ENCODE measurements around the gene LYPD6B. TPM values are rescaled to one million over a fixed set of nuclear protein-coding genes. Genes with fewer than 3 reads are reported as not detected.

The LYPD6B gene
- total and polyA plus RNA-seq, 2 donors (not counting 1 experiment from before 2014, with no cell fraction given) = 1.5 to 2.7 TPM

DNA sequence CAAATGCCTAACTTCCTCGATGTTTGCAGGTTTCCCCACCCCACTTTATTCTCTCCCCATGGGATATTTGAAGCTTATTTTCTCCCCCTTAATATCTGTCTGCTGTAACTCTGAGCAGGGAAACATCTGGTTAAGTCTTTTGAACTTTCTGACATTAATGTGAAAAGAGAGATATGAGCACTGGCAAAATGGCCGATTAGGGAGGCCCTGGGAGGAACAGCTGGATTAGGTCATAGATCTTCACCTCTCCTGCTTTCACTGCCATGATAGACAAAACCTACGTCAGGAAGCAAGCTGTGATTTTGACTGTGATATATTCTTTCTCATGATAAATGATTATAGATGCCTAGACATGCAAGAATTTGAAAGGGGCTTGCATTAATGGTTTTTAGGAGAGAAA, 43.6 kb downstream of the LYPD6B start:
- H3K27me3 ChIP-seq (replicated peaks in 1 of 4; ENCODE audit: control extremely low read depth in 1 of 4, control insufficient read depth in 3 of 4, insufficient read depth in 4 of 4, low read length in 3 of 4) = peaks cover 0 to 4% (median 0%) of the 10 kb centered on the region in 4 experiments
- intact Hi-C loops (cut with micrococcal nuclease) = no loop called here
- TF ChIP-seq, protein P1, sequence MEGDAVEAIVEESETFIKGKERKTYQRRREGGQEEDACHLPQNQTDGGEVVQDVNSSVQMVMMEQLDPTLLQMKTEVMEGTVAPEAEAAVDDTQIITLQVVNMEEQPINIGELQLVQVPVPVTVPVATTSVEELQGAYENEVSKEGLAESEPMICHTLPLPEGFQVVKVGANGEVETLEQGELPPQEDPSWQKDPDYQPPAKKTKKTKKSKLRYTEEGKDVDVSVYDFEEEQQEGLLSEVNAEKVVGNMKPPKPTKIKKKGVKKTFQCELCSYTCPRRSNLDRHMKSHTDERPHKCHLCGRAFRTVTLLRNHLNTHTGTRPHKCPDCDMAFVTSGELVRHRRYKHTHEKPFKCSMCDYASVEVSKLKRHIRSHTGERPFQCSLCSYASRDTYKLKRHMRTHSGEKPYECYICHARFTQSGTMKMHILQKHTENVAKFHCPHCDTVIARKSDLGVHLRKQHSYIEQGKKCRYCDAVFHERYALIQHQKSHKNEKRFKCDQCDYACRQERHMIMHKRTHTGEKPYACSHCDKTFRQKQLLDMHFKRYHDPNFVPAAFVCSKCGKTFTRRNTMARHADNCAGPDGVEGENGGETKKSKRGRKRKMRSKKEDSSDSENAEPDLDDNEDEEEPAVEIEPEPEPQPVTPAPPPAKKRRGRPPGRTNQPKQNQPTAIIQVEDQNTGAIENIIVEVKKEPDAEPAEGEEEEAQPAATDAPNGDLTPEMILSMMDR (IDR thresholded peaks at IDR 0.05) = no peak
- no peak for TF ChIP-seq EZH2 (IDR thresholded peaks at IDR 0.05; ENCODE audit: borderline replicate concordance, insufficient read depth, low read depth, low read length, poor library complexity, severe bottlenecking)
- Mint-ChIP-seq H3K27ac (no peak overlapping the region), H3K4me1 (peaks cover 16% of the 10 kb centered on the region), H3K4me3 (no peak overlapping the region), H3K27me3 (peaks cover 5% of the 10 kb centered on the region), H3K9me3 (ENCODE audit: insufficient read depth) (no peaks in the 10 kb centered on the region)
- no peak overlapping the region for H2AFZ ChIP-seq (ENCODE audit: insufficient read depth, low read depth, low read length, poor library complexity, severe bottlenecking)
- WGBS (ENCODE audit: insufficient coverage) = no CpG with 5 or more reads among the region's 3 CpGs
- no peaks in the 10 kb centered on the region for H4K20me1 ChIP-seq (ENCODE audit: control insufficient read depth, insufficient read depth, low read length, poor library complexity, severe bottlenecking)
- H3K9ac ChIP-seq (ENCODE audit: low read length) = no peak overlapping the region
- H3K4me1 ChIP-seq (ENCODE audit: control insufficient read depth in 2 of 2, insufficient read depth in 2 of 2, low read length in 2 of 2) = peaks cover 0 to 6% of the 10 kb centered on the region in 2 donors
- DNase-seq (no peak), ATAC-seq (ENCODE audit: low read depth) (no peak)
- H3K4me2 ChIP-seq (replicated peaks; ENCODE audit: low read depth, low read length, poor library complexity, severe bottlenecking) = no peak overlapping the region
- H3K4me3 ChIP-seq (ENCODE audit: control extremely low read depth in 1 of 5, extremely low read depth in 1 of 5, insufficient read depth in 1 of 5, low read depth in 2 of 5, low read length in 4 of 5) = no peak overlapping the region
- H3K27ac ChIP-seq (ENCODE audit: low read length in 2 of 2) = no peak overlapping the region
- no peaks in the 10 kb centered on the region for H3K9me3 ChIP-seq (ENCODE audit: control extremely low read depth in 1 of 3, control insufficient read depth in 2 of 3, insufficient read depth in 1 of 3, low read length in 2 of 3)
- CTCF ChIA-PET = no interaction called here
- H3K79me2 ChIP-seq (ENCODE audit: control insufficient read depth, insufficient read depth, low read length) = no peaks in the 10 kb centered on the region
- POLR2A ChIA-PET = no interaction called here
- H3K36me3 ChIP-seq (replicated peaks in 1 of 2; ENCODE audit: control extremely low read depth in 1 of 2, control insufficient read depth in 1 of 2, extremely low read depth in 1 of 2, insufficient read depth in 2 of 2, low read length in 1 of 2) = no peaks in the 10 kb centered on the region

DNA sequence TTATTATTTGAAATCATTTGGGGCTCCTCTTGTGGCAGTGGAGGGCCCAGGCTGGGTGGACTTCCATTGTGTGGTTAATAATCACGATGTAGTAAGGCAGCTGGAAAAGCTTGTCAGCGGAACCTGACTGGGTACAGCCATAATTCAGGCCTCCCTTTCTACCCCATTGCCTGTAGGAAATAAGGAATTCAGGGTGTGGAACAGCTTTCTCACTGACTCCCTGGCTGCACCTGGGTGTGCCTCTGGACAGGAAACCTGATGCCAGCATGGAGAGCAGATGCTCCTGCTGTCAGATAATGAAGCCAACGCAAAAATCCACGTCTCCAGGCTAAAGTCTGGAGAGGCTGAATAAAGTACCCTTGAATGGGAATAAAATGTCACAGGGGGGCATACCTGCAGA, 44.2 kb downstream of the LYPD6B start:
- no peaks in the 10 kb centered on the region for H4K20me1 ChIP-seq (ENCODE audit: control insufficient read depth, insufficient read depth, low read length, poor library complexity, severe bottlenecking)
- TF ChIP-seq, protein P1 (IDR thresholded peaks at IDR 0.05) = no peak
- TF ChIP-seq EZH2 (IDR thresholded peaks at IDR 0.05; ENCODE audit: borderline replicate concordance, insufficient read depth, low read depth, low read length, poor library complexity, severe bottlenecking) = no peak
- DNase-seq = no peak
- no peaks in the 10 kb centered on the region for H3K79me2 ChIP-seq (ENCODE audit: control insufficient read depth, insufficient read depth, low read length)
- intact Hi-C loops (cut with micrococcal nuclease) = no loop called here
- H3K4me2 ChIP-seq (replicated peaks; ENCODE audit: low read depth, low read length, poor library complexity, severe bottlenecking) = no peak overlapping the region
- ATAC-seq (ENCODE audit: low read depth) = no peak
- WGBS (ENCODE audit: insufficient coverage) = 79% methylated on average over 4 of the region's 4 CpGs
- Mint-ChIP-seq H3K4me3 (no peak overlapping the region), H3K27me3 (peaks cover 8% of the 10 kb centered on the region), H3K4me1 (peaks cover 16% of the 10 kb centered on the region), H3K9me3 (ENCODE audit: insufficient read depth) (no peaks in the 10 kb centered on the region), H3K27ac (no peak overlapping the region)
- no peaks in the 10 kb centered on the region for H3K36me3 ChIP-seq (replicated peaks in 1 of 2; ENCODE audit: control extremely low read depth in 1 of 2, control insufficient read depth in 1 of 2, extremely low read depth in 1 of 2, insufficient read depth in 2 of 2, low read length in 1 of 2)
- H3K27ac ChIP-seq (ENCODE audit: low read length in 2 of 2) = no peak overlapping the region
- CTCF ChIA-PET = no interaction called here
- POLR2A ChIA-PET = no interaction called here
- H3K4me1 ChIP-seq (ENCODE audit: control insufficient read depth in 2 of 2, insufficient read depth in 2 of 2, low read length in 2 of 2) = peaks cover 0 to 6% of the 10 kb centered on the region in 2 donors
- H3K27me3 ChIP-seq (replicated peaks in 1 of 4; ENCODE audit: control extremely low read depth in 1 of 4, control insufficient read depth in 3 of 4, insufficient read depth in 4 of 4, low read length in 3 of 4) = peaks cover 0 to 4% (median 0%) of the 10 kb centered on the region in 4 experiments
- H3K9ac ChIP-seq (ENCODE audit: low read length) = no peak overlapping the region
- H3K4me3 ChIP-seq (ENCODE audit: control extremely low read depth in 1 of 5, extremely low read depth in 1 of 5, insufficient read depth in 1 of 5, low read depth in 2 of 5, low read length in 4 of 5) = no peak overlapping the region
- no peak overlapping the region for H2AFZ ChIP-seq (ENCODE audit: insufficient read depth, low read depth, low read length, poor library complexity, severe bottlenecking)
- no peaks in the 10 kb centered on the region for H3K9me3 ChIP-seq (ENCODE audit: control extremely low read depth in 1 of 3, control insufficient read depth in 2 of 3, insufficient read depth in 1 of 3, low read length in 2 of 3)

Data from B cell (primary cell).